ENCODE measurements around the gene IPO4.
A peak's percentile ranks its signal among the peaks of the same experiment; 100 is the strongest.

IPO4 gene

GRCh38 chr14:24146978-24147760 is 41.4 kb downstream of the IPO4 start, which contains the start of gene RNF31:
RNF31 (plus strand) TSS chr14:24147498; CDS start chr14:24147699, 201 bp downstream.
- H3K4me3 ChIP-seq (ENCODE audit: low read depth, low read length), result peak within 1 kb of the TSS; percentile 89
- DNase-seq (ENCODE audit: low read depth, low spot score), result peak; percentile 99
- in situ Hi-C loops (cut with HindIII; ENCODE audit: low sequenced_read_pairs), result no loop called here
- no peak for TF ChIP-seq CTCF (IDR thresholded peaks at IDR 0.05; ENCODE audit: low read depth, low read length)

GRCh38 chr14:24146453-24146977 is 42.1 kb downstream of the IPO4 start, which contains the start of gene PSME2:
PSME2 (minus strand) TSS chr14:24146610; CDS start chr14:24146581, 29 bp downstream.
- TF ChIP-seq CTCF (IDR thresholded peaks at IDR 0.05; ENCODE audit: low read depth, low read length), result no peak
- DNase-seq (ENCODE audit: low read depth, low spot score), result peak; percentile 99
- in situ Hi-C loops (cut with HindIII; ENCODE audit: low sequenced_read_pairs), result no loop called here
- H3K4me3 ChIP-seq (ENCODE audit: low read depth, low read length), result peak within 1 kb of the TSS; percentile 89

- no peak for DNase-seq (ENCODE audit: low read depth, low spot score)
- no peak for TF ChIP-seq CTCF (IDR thresholded peaks at IDR 0.05; ENCODE audit: low read depth, low read length)
- in situ Hi-C loops (cut with HindIII; ENCODE audit: low sequenced_read_pairs), result no loop called here
- peak overlapping the region; percentile 89 for H3K4me3 ChIP-seq (ENCODE audit: low read depth, low read length)
Observed at GRCh38 chr14:24145690-24146452, 42.7 kb downstream of the IPO4 start.

- no peak for DNase-seq (ENCODE audit: low read depth, low spot score)
- in situ Hi-C loops (cut with HindIII; ENCODE audit: low sequenced_read_pairs), result no loop called here
- TF ChIP-seq CTCF (IDR thresholded peaks at IDR 0.05; ENCODE audit: low read depth, low read length), result no peak
- peak overlapping the region; percentile 89 for H3K4me3 ChIP-seq (ENCODE audit: low read depth, low read length)
Observed at GRCh38 chr14:24145219-24145618, 43.4 kb downstream of the IPO4 start.

GRCh38 chr14:24144451-24144850 is 44.2 kb downstream of the IPO4 start:
- no peak overlapping the region for H3K4me3 ChIP-seq (ENCODE audit: low read depth, low read length)
- DNase-seq (ENCODE audit: low read depth, low spot score), result no peak
- in situ Hi-C loops (cut with HindIII; ENCODE audit: low sequenced_read_pairs), result no loop called here
- no peak for TF ChIP-seq CTCF (IDR thresholded peaks at IDR 0.05; ENCODE audit: low read depth, low read length)

- in situ Hi-C loops (cut with HindIII; ENCODE audit: low sequenced_read_pairs), result no loop called here
- H3K4me3 ChIP-seq (ENCODE audit: low read depth, low read length), result no peak overlapping the region
- TF ChIP-seq CTCF (IDR thresholded peaks at IDR 0.05; ENCODE audit: low read depth, low read length), result no peak
- peak; percentile 19 for DNase-seq (ENCODE audit: low read depth, low spot score)
Observed at GRCh38 chr14:24143511-24143910, 45.1 kb downstream of the IPO4 start.
